ENCODE results near the gene HAPSTR1.

HAPSTR1 gene

GRCh38 chr16:9134739-9135138 lies 43.3 kb downstream of the HAPSTR1 start:
- TF ChIP-seq CTCF (IDR thresholded peaks at IDR 0.05): peak; percentile 29
- H3K9me3 ChIP-seq: no peaks in the 10 kb centered on the region

GRCh38 chr16:9135797-9136196 lies 44.4 kb downstream of the HAPSTR1 start:
- H3K27me3 ChIP-seq: peaks cover 41% of the 10 kb centered on the region
- peaks cover 3 to 4% of the 10 kb centered on the region in 2 experiments for H3K4me1 ChIP-seq (ENCODE audit: control insufficient read depth in 1 of 2, insufficient read depth in 1 of 2, low read depth in 1 of 2, low read length in 1 of 2)
- H3K27ac ChIP-seq: no peak overlapping the region
- TF ChIP-seq CTCF (IDR thresholded peaks at IDR 0.05): no peak
- no peaks in the 10 kb centered on the region for H3K36me3 ChIP-seq
- H3K4me3 ChIP-seq (ENCODE audit: low read depth in 1 of 2, low read length in 1 of 2): no peak overlapping the region
- no peaks in the 10 kb centered on the region for H3K9me3 ChIP-seq

More at GRCh38 chr16:9134739-9135138, 43.3 kb downstream of the HAPSTR1 start:
- H3K36me3 ChIP-seq: no peaks in the 10 kb centered on the region
- H3K27me3 ChIP-seq: peaks cover 38% of the 10 kb centered on the region
- no peak overlapping the region for H3K27ac ChIP-seq
- peaks cover 3 to 4% of the 10 kb centered on the region in 2 experiments for H3K4me1 ChIP-seq (ENCODE audit: control insufficient read depth in 1 of 2, insufficient read depth in 1 of 2, low read depth in 1 of 2, low read length in 1 of 2)
- H3K4me3 ChIP-seq (ENCODE audit: low read depth in 1 of 2, low read length in 1 of 2): no peak overlapping the region

GRCh38 chr16:9136596-9136995 lies 45.2 kb downstream of the HAPSTR1 start:
- Histone ChIP-seq H3K4me3 (ENCODE audit: low read depth in 1 of 2, low read length in 1 of 2) (no peak overlapping the region), H3K27me3 (peaks cover 41% of the 10 kb centered on the region), H3K36me3 (no peaks in the 10 kb centered on the region), H3K4me1 (ENCODE audit: control insufficient read depth in 1 of 2, insufficient read depth in 1 of 2, low read depth in 1 of 2, low read length in 1 of 2) (peaks cover 3 to 4% of the 10 kb centered on the region in 2 experiments), H3K9me3 (no peaks in the 10 kb centered on the region), H3K27ac (no peak overlapping the region)
- no peak for TF ChIP-seq CTCF (IDR thresholded peaks at IDR 0.05)

- Histone ChIP-seq H3K27me3 (peaks cover 44% of the 10 kb centered on the region), H3K4me3 (ENCODE audit: low read depth in 1 of 2, low read length in 1 of 2) (no peak overlapping the region), H3K4me1 (ENCODE audit: control insufficient read depth in 1 of 2, insufficient read depth in 1 of 2, low read depth in 1 of 2, low read length in 1 of 2) (peaks cover 3 to 4% of the 10 kb centered on the region in 2 experiments), H3K36me3 (no peaks in the 10 kb centered on the region), H3K9me3 (no peaks in the 10 kb centered on the region), H3K27ac (no peak overlapping the region)
- no peak for TF ChIP-seq CTCF (IDR thresholded peaks at IDR 0.05)
These were observed 46.7 kb downstream of the HAPSTR1 start for GRCh38 chr16:9138021-9138680.

GRCh38 chr16:9138731-9139501 lies 47.5 kb downstream of the HAPSTR1 start:
- H3K4me3 ChIP-seq (ENCODE audit: low read depth in 1 of 2, low read length in 1 of 2): no peak overlapping the region

More at GRCh38 chr16:9138731-9139501, 47.5 kb downstream of the HAPSTR1 start:
- Histone ChIP-seq H3K27me3 (peaks cover 44% of the 10 kb centered on the region), H3K4me1 (ENCODE audit: control insufficient read depth in 1 of 2, insufficient read depth in 1 of 2, low read depth in 1 of 2, low read length in 1 of 2) (peaks cover 3 to 4% of the 10 kb centered on the region in 2 experiments), H3K36me3 (no peaks in the 10 kb centered on the region), H3K27ac (no peak overlapping the region), H3K9me3 (no peaks in the 10 kb centered on the region)
- TF ChIP-seq CTCF (IDR thresholded peaks at IDR 0.05): peak; percentile 67

Measured in neutrophil (primary cell).